ENCODE measurements around the gene ASMTL.
A peak's percentile ranks its signal among the peaks of the same experiment; 100 is the strongest.
"Not testable (repeated sequence)": the region's sequence is repeated elsewhere in the genome, so short reads cannot be mapped to it uniquely, and the experiment has no call there.

The ASMTL gene

DNA sequence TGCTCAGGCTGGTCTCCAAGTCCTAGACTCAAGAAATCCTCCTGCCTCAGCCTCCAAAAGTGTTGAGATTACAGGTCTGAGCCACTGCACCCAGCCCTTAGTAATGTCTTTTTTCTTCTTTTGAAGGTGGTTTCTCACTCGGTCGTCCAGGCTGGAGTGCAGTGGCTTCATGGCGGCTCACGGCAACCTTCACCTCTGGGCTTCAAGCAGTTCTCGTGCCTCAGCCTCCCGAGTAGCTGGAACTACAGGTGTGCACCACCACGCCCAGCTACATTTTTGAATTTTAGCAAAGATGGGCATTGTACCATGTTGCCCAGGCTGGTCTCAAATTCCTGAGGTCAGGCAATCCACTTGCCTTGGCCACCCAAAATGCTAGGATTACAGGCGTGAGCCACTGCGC is 32.3 kb upstream of the ASMTL start:
- no peaks in the 10 kb centered on the region for H3K4me1 ChIP-seq (ENCODE audit: insufficient read depth, poor library complexity, severe bottlenecking)
- H3K9me3 ChIP-seq (ENCODE audit: severe bottlenecking): peaks cover 11% of the 10 kb centered on the region
- H3K27ac ChIP-seq (ENCODE audit: poor library complexity, severe bottlenecking): no peak overlapping the region
- DNase-seq (ENCODE audit: low spot score) (no peak), ATAC-seq (ENCODE audit: low read depth) (no peak)
- no peak overlapping the region for H3K4me3 ChIP-seq (ENCODE audit: severe bottlenecking)
- H3K36me3 ChIP-seq (ENCODE audit: low read depth): no peaks in the 10 kb centered on the region
- H3K27me3 ChIP-seq (ENCODE audit: insufficient read depth, poor library complexity, severe bottlenecking): no peaks in the 10 kb centered on the region
- TF ChIP-seq CTCF (IDR thresholded peaks at IDR 0.05; ENCODE audit: poor library complexity, severe bottlenecking): no peak

- DNase-seq (ENCODE audit: low spot score) (no peak), ATAC-seq (ENCODE audit: low read depth) (no peak)
- peaks cover 14% of the 10 kb centered on the region for H3K9me3 ChIP-seq (ENCODE audit: severe bottlenecking)
- TF ChIP-seq CTCF (IDR thresholded peaks at IDR 0.05; ENCODE audit: poor library complexity, severe bottlenecking): no peak
- no peaks in the 10 kb centered on the region for H3K36me3 ChIP-seq (ENCODE audit: low read depth)
- no peaks in the 10 kb centered on the region for H3K27me3 ChIP-seq (ENCODE audit: insufficient read depth, poor library complexity, severe bottlenecking)
- no peak overlapping the region for H3K4me3 ChIP-seq (ENCODE audit: severe bottlenecking)
- no peak overlapping the region for H3K27ac ChIP-seq (ENCODE audit: poor library complexity, severe bottlenecking)
- no peaks in the 10 kb centered on the region for H3K4me1 ChIP-seq (ENCODE audit: insufficient read depth, poor library complexity, severe bottlenecking)
Measured at GRCh38 chrX:1484638-1485019, 31.9 kb upstream of the ASMTL start.

DNA sequence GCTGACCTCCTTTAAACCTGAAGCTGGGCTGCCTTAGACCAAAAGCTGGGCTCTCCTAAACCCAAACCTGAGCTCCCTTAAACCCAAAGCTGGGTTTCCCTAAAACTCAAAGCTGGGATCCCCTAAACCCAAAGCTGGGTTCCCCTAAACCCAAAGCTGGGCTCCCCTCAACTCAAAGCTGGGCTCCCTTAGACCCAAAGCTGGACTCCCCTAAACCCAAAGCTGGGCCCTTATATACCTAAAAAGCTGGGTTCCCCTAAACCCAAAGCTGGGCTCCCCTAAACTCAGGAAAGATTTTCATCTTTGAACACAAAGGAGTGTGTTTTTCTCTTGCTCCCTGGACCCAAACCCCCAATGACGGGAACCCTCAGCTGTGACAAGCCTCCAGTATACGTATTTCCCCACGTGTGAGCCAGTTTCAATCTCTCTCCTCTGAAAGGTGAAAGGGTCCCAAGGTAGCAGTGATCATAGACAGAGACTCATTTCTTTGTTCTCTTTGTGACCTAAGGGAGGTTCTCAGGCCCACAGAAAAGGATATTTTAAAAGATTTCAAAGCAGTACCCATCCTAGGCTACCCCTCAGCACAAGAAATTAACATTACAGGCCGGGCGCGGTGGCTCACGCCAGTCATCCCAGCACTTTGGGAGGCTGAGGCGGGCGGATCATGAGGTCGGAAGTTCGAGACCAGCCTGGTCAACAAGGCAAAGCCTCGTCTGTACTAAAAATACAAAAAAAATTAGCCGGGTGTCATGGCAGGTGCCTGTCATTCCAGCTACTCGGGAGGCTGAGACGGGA is 31.3 kb upstream of the ASMTL start:
- ATAC-seq (ENCODE audit: low read depth) (no peak), DNase-seq (ENCODE audit: low spot score) (no peak)
- Histone ChIP-seq H3K27ac (ENCODE audit: poor library complexity, severe bottlenecking) (no peak overlapping the region), H3K4me1 (ENCODE audit: insufficient read depth, poor library complexity, severe bottlenecking) (no peaks in the 10 kb centered on the region), H3K9me3 (ENCODE audit: severe bottlenecking) (peaks cover 16% of the 10 kb centered on the region), H3K4me3 (ENCODE audit: severe bottlenecking) (no peak overlapping the region), H3K27me3 (ENCODE audit: insufficient read depth, poor library complexity, severe bottlenecking) (no peaks in the 10 kb centered on the region), H3K36me3 (ENCODE audit: low read depth) (no peaks in the 10 kb centered on the region)
- no peak for TF ChIP-seq CTCF (IDR thresholded peaks at IDR 0.05; ENCODE audit: poor library complexity, severe bottlenecking)

DNA sequence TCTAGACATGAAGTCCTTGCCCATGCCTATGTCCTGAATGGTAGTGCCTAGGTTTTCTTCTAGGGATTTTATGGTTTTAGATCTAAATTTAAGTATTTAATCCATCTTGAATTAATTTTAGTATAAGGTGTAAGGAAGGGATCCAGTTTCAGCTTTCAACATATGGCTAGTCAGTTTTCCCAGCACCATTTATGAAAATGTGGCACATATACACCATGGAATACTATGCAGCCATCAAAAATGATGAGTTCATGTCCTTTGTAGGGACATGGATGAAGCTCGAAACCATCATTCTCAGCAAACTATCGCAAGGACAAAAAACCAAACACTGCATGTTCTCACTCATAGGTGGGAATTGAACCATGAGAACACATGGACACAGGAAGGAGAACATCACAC is 29.8 kb upstream of the ASMTL start:
- H3K9me3 ChIP-seq (ENCODE audit: severe bottlenecking); H3K4me1 ChIP-seq (ENCODE audit: insufficient read depth, poor library complexity, severe bottlenecking); H3K27me3 ChIP-seq (ENCODE audit: insufficient read depth, poor library complexity, severe bottlenecking); H3K27ac ChIP-seq (ENCODE audit: poor library complexity, severe bottlenecking); H3K36me3 ChIP-seq (ENCODE audit: low read depth); H3K4me3 ChIP-seq (ENCODE audit: severe bottlenecking); ATAC-seq (ENCODE audit: low read depth); DNase-seq (ENCODE audit: low spot score): not testable (repeated sequence)

DNA sequence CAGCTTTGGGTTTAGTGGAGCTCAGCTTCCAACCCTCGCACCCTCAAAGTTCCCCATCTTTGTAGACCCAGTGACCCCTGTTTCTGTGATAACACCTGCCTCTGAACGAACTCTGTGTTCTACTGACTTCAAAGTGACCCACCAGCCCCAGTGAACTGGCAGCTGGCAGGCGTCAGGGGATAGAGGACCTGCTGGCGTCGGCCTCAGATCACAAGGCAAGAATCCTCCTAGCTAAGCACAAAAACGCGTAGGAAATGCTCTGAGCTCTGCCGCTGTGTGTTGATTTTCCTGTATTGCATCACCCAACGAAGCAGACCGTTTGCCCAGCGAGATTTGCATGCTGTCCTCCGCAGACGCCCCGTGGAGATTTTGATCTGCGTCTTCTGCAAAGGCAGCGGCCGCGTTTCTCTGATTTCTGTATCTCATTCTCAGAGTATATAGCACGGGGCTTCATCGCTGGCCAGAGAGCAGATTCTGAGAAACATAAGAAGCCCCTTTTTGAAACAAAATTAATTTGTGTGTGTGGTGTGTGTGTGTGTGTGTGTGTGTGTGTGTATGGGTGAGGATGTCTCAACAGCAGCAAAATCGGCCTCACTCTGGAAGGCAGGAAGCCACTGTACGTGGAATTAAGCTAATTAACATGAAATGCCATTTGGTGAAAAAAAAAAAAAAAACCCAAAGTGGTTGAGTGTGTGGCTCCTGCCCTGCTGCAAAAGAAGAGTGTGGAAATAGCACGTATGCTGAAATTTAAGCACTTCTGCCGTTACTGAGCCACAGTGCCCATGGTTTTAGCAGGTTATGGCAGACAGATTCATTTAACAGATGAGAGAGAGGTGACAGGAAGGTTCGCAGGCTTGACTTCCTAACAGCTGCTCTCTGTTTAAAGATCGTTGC is 29.2 kb upstream of the ASMTL start:
- Histone ChIP-seq H3K27me3 (ENCODE audit: insufficient read depth, poor library complexity, severe bottlenecking) (no peaks in the 10 kb centered on the region), H3K36me3 (ENCODE audit: low read depth) (no peaks in the 10 kb centered on the region), H3K4me1 (ENCODE audit: insufficient read depth, poor library complexity, severe bottlenecking) (no peaks in the 10 kb centered on the region), H3K27ac (ENCODE audit: poor library complexity, severe bottlenecking) (no peak overlapping the region), H3K4me3 (ENCODE audit: severe bottlenecking) (no peak overlapping the region), H3K9me3 (ENCODE audit: severe bottlenecking) (peaks cover 8% of the 10 kb centered on the region)
- no peak for TF ChIP-seq CTCF (IDR thresholded peaks at IDR 0.05; ENCODE audit: poor library complexity, severe bottlenecking)
- ATAC-seq (ENCODE audit: low read depth) (peak; percentile 66), DNase-seq (ENCODE audit: low spot score) (no peak)
